AG04450 (cell line): ENCODE measurements around the gene CHERP. TPM values are rescaled to one million over a fixed set of nuclear protein-coding genes. Genes with fewer than 3 reads are reported as not detected.

Experiments
- CTCF ChIA-PET: fragments of 300-600, 350-600 bp; formaldehyde crosslinking; extraction: SDS; loops from one replicate; lab custom pipeline; 2022; ENCODE audit warnings: antibody characterized with exemption, inconsistent platforms; lab: Charles Lee
- POLR2A ChIA-PET: fragments of 350-600 bp; formaldehyde crosslinking; extraction: SDS; loops from one replicate; lab custom pipeline; 2021; ENCODE audit warnings: antibody characterized with exemption, inconsistent platforms; lab: Yijun Ruan, JAX
- DNase-seq: peaks from one replicate; pipeline ENCODE4 v3.0.0-alpha.2; 2011; ENCODE audit warnings: low read depth, low spot score
- H3K27ac ChIP-seq: one replicate; pipeline ENCODE4 v1.5.1; 2012; ENCODE audit warnings: low read depth, low read length, control low read depth
- H3K27me3 ChIP-seq: one replicate; pipeline ENCODE4 v1.6.0; 2012; ENCODE audit warnings: low read length; ENCODE audit not compliant: control insufficient read depth, insufficient read depth
- H3K4me3 ChIP-seq: 2 replicates; pipeline ENCODE4 v1.5.1; 2011; ENCODE audit warnings: mild to moderate bottlenecking, low read depth, low read length, control low read depth
- H3K9me3 ChIP-seq: 2 replicates; pipeline ENCODE4 v1.5.1; 2012; ENCODE audit warnings: low read length; ENCODE audit not compliant: control insufficient read depth, insufficient read depth
- polyA plus RNA-seq: library from polyadenylated mRNA; depleted of rRNA; stranded (reverse); fragments of >200 nt; gene quantifications from 2 replicates; pipeline ENCODE4 v1.2.3, GENCODE V29; 2011
- TF ChIP-seq, protein P1 (sequence below): IDR thresholded peaks from 2 replicates; pipeline ENCODE4 v1.5.1; 2011; ENCODE audit warnings: low read depth, low read length, control low read depth, inconsistent platforms

The CHERP gene
- polyA plus RNA-seq, 1 experiment = 3.4 TPM

- TF ChIP-seq, protein P1, sequence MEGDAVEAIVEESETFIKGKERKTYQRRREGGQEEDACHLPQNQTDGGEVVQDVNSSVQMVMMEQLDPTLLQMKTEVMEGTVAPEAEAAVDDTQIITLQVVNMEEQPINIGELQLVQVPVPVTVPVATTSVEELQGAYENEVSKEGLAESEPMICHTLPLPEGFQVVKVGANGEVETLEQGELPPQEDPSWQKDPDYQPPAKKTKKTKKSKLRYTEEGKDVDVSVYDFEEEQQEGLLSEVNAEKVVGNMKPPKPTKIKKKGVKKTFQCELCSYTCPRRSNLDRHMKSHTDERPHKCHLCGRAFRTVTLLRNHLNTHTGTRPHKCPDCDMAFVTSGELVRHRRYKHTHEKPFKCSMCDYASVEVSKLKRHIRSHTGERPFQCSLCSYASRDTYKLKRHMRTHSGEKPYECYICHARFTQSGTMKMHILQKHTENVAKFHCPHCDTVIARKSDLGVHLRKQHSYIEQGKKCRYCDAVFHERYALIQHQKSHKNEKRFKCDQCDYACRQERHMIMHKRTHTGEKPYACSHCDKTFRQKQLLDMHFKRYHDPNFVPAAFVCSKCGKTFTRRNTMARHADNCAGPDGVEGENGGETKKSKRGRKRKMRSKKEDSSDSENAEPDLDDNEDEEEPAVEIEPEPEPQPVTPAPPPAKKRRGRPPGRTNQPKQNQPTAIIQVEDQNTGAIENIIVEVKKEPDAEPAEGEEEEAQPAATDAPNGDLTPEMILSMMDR = no peak
- no peak overlapping the region for H3K27ac ChIP-seq
- no peaks in the 10 kb centered on the region for H3K27me3 ChIP-seq
- ChIA-PET CTCF (no interaction called here), POLR2A (no interaction called here)
- no peaks in the 10 kb centered on the region; the same call in 1 of the 2 replicates for H3K9me3 ChIP-seq
- no peak for DNase-seq
- no peak overlapping the region for H3K4me3 ChIP-seq
These were observed 46.8 kb upstream of the CHERP start for GRCh38 chr19:16588824-16589577.

GRCh38 chr19:16587833-16588823 lies 45.9 kb upstream of the CHERP start:
- TF ChIP-seq, protein P1 = no peak
- H3K27me3 ChIP-seq = no peaks in the 10 kb centered on the region
- H3K27ac ChIP-seq = peak overlapping the region; percentile 11
- H3K9me3 ChIP-seq = no peaks in the 10 kb centered on the region; the same call in 1 of the 2 replicates
- ChIA-PET CTCF (interaction anchor here (0.7 kb wide), 1 partner anchor 72 kb away, joined by 3 read pairs; no protein-coding TSS in a partner anchor), POLR2A (no interaction called here)
- no peak for DNase-seq
- 0 out of 2 replicates have a peak overlapping the region, but pooled peaks have one; percentile 13 for H3K4me3 ChIP-seq

GRCh38 chr19:16586991-16587832 lies 45.0 kb upstream of the CHERP start:
- H3K27me3 ChIP-seq = no peaks in the 10 kb centered on the region
- H3K9me3 ChIP-seq = no peaks in the 10 kb centered on the region; the same call in 1 of the 2 replicates
- ChIA-PET CTCF (interaction anchor here (0.6 to 0.7 kb wide), 2 partner anchors 73 to 616 kb away, joined by 3 read pairs; no protein-coding TSS in a partner anchor), POLR2A (interaction anchor here (0.7 kb wide), 1 partner anchor 207 kb away, joined by 5 read pairs; no protein-coding TSS in a partner anchor)
- no peak overlapping the region for H3K4me3 ChIP-seq
- DNase-seq = no peak
- H3K27ac ChIP-seq = peak overlapping the region; percentile 21
- TF ChIP-seq, protein P1 = no peak

DNA sequence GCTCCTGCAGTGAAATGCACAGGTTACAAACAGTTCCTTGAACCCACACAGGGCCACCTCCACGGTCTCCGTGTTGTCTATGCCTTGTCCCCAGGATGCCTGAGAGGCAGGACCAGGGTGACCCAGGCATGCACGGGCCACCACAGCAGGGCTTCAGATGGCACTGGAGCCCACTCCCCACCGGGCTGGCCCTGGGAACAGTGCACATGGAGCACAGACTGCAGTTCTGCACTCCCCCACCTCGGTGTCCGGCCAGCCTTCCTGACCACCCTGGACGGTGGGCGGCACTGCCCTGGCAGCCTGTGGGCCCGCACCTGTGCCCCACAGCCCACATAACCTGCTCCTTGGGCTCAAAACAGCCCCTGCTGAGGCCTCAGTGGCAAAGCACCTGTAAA lies 44.2 kb upstream of the CHERP start:
- no peak overlapping the region for H3K27ac ChIP-seq
- DNase-seq = no peak
- H3K27me3 ChIP-seq = no peaks in the 10 kb centered on the region
- no peaks in the 10 kb centered on the region; the same call in 1 of the 2 replicates for H3K9me3 ChIP-seq
- CTCF ChIA-PET = interaction anchor here (0.6 kb wide), 1 partner anchor 615 kb away, joined by 3 read pairs; no protein-coding TSS in a partner anchor
- TF ChIP-seq, protein P1 = no peak
- H3K4me3 ChIP-seq = no peak overlapping the region
- POLR2A ChIA-PET = no interaction called here
